HCT116 (cell line): Measurements from ENCODE around the gene PIGP. TPM values are rescaled to one million over a fixed set of nuclear protein-coding genes. Genes with fewer than 3 reads are reported as not detected.

Source experiments
- total RNA-seq: library from RNA; stranded (reverse); gene quantifications from one replicate; pipeline ENCODE4 v1.2.1, GENCODE V29; 2021; ENCODE audit not compliant: unreplicated experiment

The PIGP gene
- total RNA-seq, 1 experiment from 2014 or later = 23.5 TPM

Other genes starting within 250 kb of the PIGP start
- gene HLCS, start 106.4 kb downstream of the PIGP start, total RNA-seq = 18.5 TPM
- gene RIPPLY3, start 66.4 kb downstream of the PIGP start, total RNA-seq = not detected
- 71.5 TPM for gene TTC3, start 183 bp upstream of the PIGP start, total RNA-seq
- 42.1 TPM for gene VPS26C, start 194.3 kb upstream of the PIGP start, total RNA-seq